Omental fat pad (tissue), 4 donors: ENCODE measurements around the gene CNEP1R1. TPM values are rescaled to one million over a fixed set of nuclear protein-coding genes. Genes with fewer than 3 reads are reported as not detected.

Source experiments
- ATAC-seq: fragments of 150-250 bp; one replicate; pipeline ENCODE4 v1.9.1; 2016; ENCODE audit warnings: mild to moderate bottlenecking, moderate library complexity; ENCODE audit not compliant: low FRiP score
- DNase-seq: peaks from one replicate; pipeline ENCODE4 v3.0.0-alpha.2; 2019; ENCODE audit warnings: low spot score
- total RNA-seq, 4 donors: library from RNA; depleted of rRNA; stranded (reverse); fragments of >200 nt; gene quantifications; one replicate each; pipeline ENCODE4 v1.1.0, GENCODE V29; 2016
- TF ChIP-seq, protein P1 (sequence below), 3 donors: fragments of 450-650 bp; IDR thresholded peaks; one replicate each; pipeline ENCODE4 v1.5.1; 2016 to 2017; ENCODE audit warnings: antibody characterized with exemption in 3 of 3, mild to moderate bottlenecking in 3 of 3, moderate library complexity in 2 of 3

CNEP1R1 gene
- total RNA-seq, 4 donors from 2014 or later = 15.1 to 29.5 (median 21.1) TPM

DNA sequence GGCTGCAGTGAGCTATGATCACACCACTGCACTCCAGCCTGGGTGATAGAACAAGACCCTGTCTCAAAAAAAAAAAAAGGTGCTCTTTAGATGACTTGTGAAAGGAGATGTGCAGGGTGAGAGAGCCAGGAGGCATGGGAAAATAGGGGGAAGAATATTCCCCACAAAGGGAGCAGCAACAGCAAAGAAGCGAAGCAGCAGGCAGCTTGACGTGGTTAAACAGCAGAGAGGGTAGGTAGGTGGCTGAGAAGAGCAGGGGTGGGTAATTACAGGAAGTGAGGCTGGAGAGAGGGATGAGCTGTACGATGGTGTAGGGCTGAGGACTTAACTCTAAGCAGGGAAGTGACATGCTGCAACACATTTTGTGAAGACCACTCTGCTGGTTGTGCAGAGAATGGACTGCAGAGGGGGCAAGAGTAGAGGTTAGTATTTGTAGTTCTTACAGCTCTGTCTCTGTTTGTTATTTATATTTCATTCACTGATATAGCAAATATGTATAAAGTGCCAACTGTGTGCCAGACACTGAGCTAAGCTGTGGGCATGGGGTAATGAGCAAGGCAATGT, 42.3 kb downstream of the CNEP1R1 start:
- ATAC-seq = no peak
- DNase-seq = no peak
- TF ChIP-seq, protein P1, sequence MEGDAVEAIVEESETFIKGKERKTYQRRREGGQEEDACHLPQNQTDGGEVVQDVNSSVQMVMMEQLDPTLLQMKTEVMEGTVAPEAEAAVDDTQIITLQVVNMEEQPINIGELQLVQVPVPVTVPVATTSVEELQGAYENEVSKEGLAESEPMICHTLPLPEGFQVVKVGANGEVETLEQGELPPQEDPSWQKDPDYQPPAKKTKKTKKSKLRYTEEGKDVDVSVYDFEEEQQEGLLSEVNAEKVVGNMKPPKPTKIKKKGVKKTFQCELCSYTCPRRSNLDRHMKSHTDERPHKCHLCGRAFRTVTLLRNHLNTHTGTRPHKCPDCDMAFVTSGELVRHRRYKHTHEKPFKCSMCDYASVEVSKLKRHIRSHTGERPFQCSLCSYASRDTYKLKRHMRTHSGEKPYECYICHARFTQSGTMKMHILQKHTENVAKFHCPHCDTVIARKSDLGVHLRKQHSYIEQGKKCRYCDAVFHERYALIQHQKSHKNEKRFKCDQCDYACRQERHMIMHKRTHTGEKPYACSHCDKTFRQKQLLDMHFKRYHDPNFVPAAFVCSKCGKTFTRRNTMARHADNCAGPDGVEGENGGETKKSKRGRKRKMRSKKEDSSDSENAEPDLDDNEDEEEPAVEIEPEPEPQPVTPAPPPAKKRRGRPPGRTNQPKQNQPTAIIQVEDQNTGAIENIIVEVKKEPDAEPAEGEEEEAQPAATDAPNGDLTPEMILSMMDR (IDR thresholded peaks at IDR 0.05) = no peak

GRCh38 chr16:50068550-50068949, 43.5 kb downstream of the CNEP1R1 start:
- TF ChIP-seq, protein P1 (IDR thresholded peaks at IDR 0.05) = no peak
- DNase-seq = no peak
- no peak for ATAC-seq

- no peak for DNase-seq
- ATAC-seq = no peak
- TF ChIP-seq, protein P1 (IDR thresholded peaks at IDR 0.05) = no peak
These were observed 44.0 kb downstream of the CNEP1R1 start for GRCh38 chr16:50069060-50069459.

DNA sequence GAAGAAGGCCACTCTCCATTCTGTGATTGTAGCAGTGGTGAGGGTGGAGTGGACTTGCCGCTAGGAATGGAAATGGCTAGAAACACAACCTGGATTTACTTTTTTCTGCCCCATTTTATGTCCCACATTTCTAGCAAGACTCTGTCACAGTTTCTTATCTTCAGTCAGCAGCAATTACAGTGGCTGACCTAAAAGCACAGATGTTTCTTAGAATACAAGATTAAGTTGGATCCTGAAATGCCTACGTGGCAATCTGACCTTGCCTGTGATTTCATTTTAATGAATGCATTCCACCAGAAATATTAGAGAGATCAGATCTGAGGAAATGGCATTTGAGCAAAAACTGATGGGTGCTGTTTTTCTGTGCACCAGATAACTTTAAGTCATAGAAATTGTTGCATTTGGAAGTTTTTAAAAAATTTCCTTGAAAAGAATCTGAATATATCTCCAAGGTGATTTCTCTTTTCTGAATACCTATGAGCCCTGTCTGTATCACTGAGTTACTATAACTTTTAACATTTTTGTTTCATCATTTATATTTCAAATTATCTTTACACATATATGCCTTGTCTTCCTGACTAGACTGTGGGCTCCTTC, 46.1 kb downstream of the CNEP1R1 start:
- ATAC-seq (no peak), DNase-seq (no peak)
- TF ChIP-seq, protein P1 (IDR thresholded peaks at IDR 0.05) = no peak

- no peak for ATAC-seq
- DNase-seq = no peak
- TF ChIP-seq, protein P1 (IDR thresholded peaks at IDR 0.05) = no peak
These were observed 47.7 kb downstream of the CNEP1R1 start for GRCh38 chr16:50072730-50073129.

DNA sequence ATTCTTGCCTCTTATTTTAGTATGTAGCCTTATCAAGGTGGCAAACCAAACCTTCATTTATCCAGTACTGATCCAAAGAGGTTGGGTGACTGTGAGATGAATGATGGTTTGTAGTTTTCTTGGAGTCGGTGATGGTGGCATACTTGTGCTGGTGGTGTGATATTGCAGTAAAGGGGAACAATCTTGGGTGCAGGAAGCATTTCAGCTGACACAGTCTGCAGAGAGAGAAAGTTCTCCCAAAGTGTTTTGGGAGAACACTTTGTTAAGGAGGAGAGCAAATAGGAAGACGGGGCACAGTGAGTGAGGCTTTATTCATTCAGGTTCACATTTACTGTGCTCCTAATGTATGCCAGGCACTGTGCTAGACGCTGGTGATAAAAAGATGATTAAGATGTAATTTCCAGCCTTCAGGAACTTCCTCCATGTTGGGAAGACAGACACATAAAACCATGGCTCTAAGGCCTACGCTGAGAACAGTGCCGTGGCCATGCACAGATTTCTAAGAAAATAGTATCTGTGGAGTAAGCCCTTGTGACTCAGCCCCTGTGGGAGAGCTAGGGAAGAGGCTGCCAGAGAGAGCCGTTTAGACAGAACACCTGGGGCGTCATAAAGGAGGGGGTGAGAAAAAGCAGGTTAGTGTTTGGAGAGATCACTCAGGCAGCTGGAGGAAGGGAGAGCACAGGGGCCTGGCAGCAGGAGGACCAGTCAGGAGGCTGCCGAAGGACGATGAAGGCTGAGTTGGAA, 54.5 kb downstream of the CNEP1R1 start:
- DNase-seq (no peak), ATAC-seq (no peak)
- TF ChIP-seq, protein P1 (IDR thresholded peaks at IDR 0.05) = no peak
